Activated CD4-positive, alpha-beta T cell treated with anti-CD3 and anti-CD28 coated beads for 48 hours (primary cell): ENCODE measurements around the gene ST7.

Experiments
- DNase-seq: peaks from one replicate; pipeline ENCODE4 v3.0.0-alpha.2; 2020

ST7 gene

GRCh38 chr7:117134411-117134810, 181.1 kb downstream of the ST7 start:
- DNase-seq = no peak

- DNase-seq = no peak
Observed at GRCh38 chr7:117134889-117135552, 181.7 kb downstream of the ST7 start.

GRCh38 chr7:117135553-117135891, 182.2 kb downstream of the ST7 start:
- DNase-seq = no peak

- DNase-seq = no peak
Observed at GRCh38 chr7:117137868-117138267, 184.6 kb downstream of the ST7 start.

GRCh38 chr7:117138495-117138894, 185.2 kb downstream of the ST7 start:
- no peak for DNase-seq

- no peak for DNase-seq
Observed at GRCh38 chr7:117138981-117139380, 185.7 kb downstream of the ST7 start.

- DNase-seq = no peak
Observed at GRCh38 chr7:117139397-117139984, 186.2 kb downstream of the ST7 start.

- no peak for DNase-seq
Observed at GRCh38 chr7:117140921-117141320, 187.6 kb downstream of the ST7 start.

- no peak for DNase-seq
Observed at GRCh38 chr7:117143066-117143465, 189.8 kb downstream of the ST7 start.

GRCh38 chr7:117143580-117143979, 190.3 kb downstream of the ST7 start:
- no peak for DNase-seq

GRCh38 chr7:117145333-117145732, 192.0 kb downstream of the ST7 start:
- DNase-seq = no peak

GRCh38 chr7:117146059-117146458, 192.8 kb downstream of the ST7 start:
- no peak for DNase-seq

- no peak for DNase-seq
Observed at GRCh38 chr7:117146511-117146910, 193.2 kb downstream of the ST7 start.

GRCh38 chr7:117148971-117149370, 195.7 kb downstream of the ST7 start:
- DNase-seq = no peak

- no peak for DNase-seq
Observed at GRCh38 chr7:117149692-117150091, 196.4 kb downstream of the ST7 start.

GRCh38 chr7:117152213-117153007, 199.1 kb downstream of the ST7 start:
- no peak for DNase-seq

- no peak for DNase-seq
Observed at GRCh38 chr7:117153016-117153545, 199.8 kb downstream of the ST7 start.

- no peak for DNase-seq
Observed at GRCh38 chr7:117154721-117155120, 201.4 kb downstream of the ST7 start.

GRCh38 chr7:117155694-117156093, 202.4 kb downstream of the ST7 start:
- no peak for DNase-seq

- no peak for DNase-seq
Observed at GRCh38 chr7:117157241-117158209, 204.2 kb downstream of the ST7 start.

GRCh38 chr7:117158941-117159697, 205.8 kb downstream of the ST7 start:
- no peak for DNase-seq

GRCh38 chr7:117163101-117163500, 209.8 kb downstream of the ST7 start:
- DNase-seq = no peak
